ENCODE measurements around the gene NR5A1.

Gene NR5A1

DNA sequence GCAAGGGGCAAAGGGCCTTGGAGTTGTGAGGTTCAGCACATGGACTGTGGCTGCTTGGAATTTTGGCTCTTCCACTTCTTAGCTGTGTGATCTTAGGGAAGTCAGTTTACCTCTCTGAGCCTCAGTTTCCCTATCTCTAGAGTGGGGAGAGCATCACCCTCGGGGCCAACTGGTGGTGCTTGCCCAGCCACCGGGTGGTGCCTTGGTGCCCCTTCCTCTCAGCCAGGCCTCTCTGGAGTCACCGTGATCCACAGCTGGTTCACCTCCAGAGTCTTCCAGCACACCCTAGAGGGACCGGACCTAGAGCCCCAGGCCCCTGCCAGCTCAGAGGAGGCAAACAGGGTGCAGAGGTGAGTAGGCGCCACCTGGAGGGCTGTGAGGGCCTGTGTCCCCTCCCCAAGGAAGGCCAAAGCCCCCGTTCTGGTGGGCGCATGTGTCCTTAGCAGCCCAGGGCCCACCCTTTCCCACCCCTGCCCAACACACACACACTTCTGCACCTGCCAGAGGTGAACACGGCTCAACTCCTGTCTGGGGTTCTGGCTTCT lies 49.2 kb downstream of the NR5A1 start:
- DNase-seq (ENCODE audit: low spot score): no peak

DNA sequence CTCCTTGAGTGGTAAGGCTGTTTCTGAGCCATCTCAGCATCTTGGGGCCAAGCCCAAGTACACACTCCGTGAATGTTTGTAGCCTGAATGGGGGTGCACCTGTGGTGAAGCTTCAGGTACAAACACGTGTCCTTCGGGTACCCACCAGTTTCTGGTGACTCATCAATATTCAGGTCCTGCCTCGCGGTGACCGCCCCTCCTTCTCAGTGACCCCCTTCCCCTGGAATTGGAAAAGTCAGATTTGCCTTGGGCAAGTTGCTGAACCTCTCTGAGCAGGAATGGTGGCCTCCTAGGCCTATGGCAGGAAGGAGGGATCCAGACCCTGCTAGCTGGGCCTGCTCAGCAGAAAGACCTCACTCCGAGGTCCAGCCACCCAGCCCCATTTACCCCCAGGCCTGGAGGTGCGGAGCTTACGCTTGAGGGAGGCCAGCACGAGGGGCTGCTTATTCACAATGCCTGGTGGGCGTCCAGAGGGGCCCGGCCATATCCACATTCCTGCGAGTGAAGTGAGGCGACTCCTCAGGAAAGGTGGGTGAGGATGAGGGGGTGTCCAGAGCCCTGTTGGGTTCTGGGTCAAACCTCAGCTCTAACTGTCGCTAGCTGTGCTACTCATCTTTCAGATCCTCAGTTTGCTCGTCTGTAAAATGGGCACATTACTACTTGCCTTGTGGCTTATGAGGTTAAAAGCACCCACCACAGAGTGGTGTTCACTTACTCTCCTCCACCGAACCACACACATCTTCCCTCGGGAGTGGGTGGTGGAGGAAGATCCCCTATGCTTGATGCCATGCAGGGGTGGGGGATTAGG lies 49.9 kb downstream of the NR5A1 start:
- DNase-seq (ENCODE audit: low spot score): no peak

DNA sequence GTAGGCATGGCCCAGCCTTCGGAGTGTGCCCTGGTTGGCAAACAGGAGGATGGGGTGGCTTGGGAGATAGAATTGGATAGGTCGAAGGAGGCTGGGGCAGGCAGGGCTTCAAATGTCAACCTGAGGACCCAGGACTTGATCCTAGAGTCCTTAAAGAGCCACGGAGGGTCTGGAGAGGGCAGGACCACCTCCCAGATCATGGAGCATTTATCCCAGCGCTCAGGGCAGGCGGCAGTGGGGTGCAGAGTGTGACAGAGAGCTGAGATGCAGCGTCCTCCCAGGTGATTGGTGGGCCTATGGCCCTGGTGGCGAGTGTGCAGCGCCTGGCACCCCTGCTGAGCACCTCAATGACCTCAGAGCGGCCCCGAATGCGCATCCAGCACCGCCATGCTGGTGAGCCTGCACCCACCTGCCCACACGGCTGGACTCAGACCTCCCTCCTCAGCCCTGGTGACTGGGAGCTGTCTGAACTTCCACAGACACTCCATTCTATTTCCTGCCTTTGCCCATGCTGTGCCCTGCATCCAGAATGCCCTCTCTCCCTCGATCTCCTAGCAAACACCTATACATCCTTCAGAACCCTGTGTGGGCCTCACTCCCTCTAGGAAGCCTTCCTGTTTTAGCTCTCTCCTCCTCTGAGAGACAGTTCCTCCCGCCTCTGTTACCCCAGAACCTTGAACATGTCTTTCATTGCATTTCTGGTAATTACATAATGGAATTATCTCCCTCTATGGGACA lies 50.7 kb downstream of the NR5A1 start:
- DNase-seq (ENCODE audit: low spot score): no peak

DNA sequence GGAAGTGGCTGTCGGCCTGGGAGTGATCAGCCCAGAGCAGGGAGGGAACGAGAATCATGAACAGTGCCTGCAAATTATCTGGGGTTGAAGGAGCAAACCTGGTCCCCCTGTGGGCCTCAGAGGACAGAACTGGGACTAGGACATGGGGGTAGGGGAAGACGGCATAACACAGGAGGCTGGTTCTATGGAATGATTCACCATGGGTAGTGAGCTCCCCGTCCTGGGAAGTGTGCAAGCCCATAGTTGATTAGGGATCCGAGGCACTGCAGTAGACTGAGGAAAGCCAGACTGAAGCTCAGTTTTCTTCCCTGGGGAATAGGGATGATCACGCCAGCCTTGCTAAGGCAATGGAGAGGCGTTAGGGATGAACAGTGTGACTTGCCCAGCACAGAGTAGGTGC lies 51.4 kb downstream of the NR5A1 start:
- no peak for DNase-seq (ENCODE audit: low spot score)

DNA sequence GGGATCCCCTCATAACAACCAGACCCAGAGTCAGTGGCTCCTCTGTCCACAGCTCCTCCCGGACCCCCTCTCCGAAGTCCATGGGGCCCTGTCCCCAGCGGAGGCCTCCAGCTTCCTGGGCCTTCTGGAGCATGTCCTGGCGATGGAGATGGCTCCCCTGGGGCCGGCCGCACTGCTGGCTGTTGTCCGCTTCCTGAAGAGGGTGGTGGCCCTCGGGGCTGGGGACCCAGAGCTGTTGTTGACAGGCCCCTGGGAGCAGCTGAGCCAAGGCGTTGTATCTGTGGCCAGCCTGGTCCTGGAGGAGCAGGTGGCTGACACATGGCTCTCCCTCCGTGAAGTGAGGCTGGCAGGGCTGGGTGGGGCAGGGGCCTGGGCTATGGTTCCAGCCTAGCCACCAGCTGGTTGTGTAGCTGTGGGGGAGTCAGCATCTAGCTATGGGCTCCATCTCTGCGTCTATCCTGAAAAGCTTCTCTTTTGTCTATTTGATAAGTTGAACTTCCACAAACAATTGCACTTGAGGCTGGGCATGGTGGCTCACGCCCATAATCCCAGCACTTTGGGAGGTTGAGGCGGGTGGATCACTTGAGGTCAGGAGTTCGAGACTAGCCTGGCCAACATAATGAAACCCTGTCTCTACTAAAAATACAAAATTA lies 52.3 kb downstream of the NR5A1 start:
- DNase-seq (ENCODE audit: low spot score): no peak

DNA sequence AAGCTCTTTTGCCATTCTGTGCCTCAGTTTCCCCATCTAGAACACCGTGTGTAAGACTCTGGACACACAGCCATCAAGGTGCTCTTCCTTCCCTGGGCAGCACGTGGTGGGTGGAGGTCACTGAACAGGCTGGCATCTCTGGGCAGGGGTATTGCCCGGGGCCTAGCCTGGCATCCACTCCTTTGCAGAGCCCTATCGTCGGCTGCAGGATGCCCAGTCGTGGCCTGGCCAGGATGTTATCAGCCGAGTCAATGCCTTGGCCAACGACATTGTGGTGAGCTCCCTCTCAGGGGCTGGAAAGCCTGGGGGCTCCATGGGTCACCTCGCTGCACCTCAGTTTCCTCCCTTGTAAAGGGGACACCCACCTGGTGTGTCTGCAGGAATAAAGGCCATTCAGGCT lies 52.9 kb downstream of the NR5A1 start:
- DNase-seq (ENCODE audit: low spot score): no peak

DNA sequence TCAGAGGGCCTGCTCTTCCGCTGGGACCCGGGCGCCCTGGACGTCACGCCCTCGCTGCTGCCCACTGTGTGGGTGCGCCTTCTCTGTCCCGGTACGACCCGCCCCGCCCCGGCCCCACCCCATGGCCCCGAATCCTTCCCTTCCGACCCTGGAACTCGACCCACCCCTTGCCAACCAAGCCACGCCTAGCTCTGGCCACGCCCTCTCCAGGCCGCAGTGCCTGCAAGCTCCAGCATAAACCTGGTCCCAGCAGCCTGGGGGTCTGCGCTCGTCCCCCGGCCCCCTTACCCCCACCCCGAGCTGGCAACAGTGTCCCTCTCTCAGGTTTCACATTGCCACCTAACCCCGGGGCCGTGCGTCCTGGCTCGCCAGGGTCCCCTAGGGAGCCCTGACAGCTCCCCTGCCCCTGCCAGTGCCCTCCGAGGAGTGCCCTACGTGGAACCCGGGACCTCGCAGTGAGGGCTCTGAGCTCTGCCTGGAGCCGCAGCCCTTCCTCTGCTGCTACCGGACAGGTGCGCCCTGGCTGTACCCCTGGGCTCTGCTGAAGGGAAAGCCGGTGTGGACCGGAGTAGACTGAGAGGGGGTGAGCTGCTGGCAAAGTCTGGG lies 53.5 kb downstream of the NR5A1 start:
- no peak for DNase-seq (ENCODE audit: low spot score)

DNA sequence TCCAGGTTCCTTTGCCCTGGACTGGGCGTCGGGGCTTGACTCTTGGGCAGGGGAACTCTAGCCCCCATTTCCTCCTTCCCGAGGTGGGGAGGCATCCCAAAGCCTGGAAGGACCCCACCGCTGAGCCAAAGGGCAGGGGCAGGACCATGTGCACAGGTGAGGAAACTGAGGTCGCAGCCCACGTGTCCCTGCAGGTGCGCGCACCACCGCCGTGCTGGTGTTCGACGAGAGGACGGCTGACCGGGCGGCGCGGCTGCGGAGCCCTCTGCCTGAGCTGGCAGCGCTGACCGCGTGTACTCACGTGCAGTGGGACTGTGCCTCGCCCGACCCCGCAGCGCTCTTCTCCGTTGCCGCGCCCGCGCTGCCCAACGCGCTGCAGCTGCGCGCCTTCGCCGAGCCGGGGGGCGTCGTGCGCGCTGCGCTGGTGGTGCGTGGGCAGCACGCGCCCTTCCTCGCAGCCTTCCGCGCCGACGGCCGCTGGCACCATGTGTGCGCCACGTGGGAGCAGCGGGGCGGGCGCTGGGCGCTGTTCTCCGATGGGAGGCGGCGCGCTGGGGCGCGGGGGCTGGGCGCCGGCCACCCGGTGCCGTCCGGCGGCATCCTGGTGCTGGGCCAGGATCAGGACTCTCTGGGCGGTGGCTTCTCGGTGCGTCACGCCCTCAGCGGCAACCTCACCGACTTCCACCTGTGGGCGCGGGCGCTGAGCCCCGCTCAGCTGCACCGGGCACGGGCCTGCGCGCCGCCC lies 54.2 kb downstream of the NR5A1 start:
- no peak for DNase-seq (ENCODE audit: low spot score)

DNA sequence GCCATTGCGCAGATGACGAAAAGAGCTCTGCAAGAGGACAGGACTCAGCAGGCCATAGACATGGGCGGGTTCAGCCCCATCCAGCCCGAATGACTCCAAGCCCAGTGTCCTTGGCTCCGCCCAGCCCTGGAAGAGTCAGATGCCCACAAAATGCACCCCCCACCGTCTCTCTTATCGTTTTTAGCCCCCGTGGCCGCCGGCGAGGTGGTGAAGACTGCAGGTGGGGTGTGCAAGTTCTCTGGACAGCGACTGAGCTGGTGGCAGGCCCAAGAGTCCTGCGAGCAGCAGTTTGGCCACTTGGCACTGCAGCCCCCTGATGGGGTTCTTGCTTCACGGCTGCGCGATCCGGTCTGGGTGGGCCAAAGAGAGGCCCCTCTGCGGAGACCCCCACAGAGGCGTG lies 54.9 kb downstream of the NR5A1 start:
- no peak for DNase-seq (ENCODE audit: low spot score)

DNA sequence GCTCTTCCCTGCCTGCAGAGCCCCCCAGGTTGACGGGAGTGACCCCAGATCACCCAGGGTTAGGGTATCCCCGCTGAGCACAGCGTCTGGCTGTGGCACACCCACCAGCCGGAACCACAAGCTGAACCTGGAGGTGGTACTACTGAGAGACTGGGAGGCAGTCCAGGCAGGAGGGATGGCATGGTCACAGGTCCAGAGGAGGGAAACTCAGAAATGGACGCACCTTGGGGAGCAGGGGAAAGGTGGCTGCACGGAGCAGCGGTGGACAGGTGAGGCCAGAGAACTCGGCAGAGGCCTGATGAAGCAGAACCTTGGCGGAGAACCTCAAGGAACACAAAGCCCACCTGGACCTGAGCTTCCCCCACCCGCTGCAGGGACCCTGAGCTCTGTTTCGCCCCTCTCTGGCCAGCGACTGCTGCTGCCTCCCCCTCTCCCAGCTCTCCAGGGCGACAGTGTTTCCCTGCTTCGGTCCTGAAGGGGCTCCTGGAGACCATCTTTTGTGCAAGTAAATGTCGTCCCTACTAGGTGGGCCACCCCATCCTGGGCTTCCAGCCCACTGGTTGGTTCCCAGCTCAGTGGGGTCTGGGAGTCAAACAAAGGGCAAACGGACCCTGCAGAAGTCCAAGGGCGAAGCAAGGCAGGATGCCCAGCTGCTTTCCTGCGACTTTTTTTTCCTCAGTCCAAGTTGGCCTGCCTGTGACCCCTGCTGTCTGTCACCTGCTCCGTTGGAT lies 56.1 kb downstream of the NR5A1 start:
- no peak for DNase-seq (ENCODE audit: low spot score)

DNA sequence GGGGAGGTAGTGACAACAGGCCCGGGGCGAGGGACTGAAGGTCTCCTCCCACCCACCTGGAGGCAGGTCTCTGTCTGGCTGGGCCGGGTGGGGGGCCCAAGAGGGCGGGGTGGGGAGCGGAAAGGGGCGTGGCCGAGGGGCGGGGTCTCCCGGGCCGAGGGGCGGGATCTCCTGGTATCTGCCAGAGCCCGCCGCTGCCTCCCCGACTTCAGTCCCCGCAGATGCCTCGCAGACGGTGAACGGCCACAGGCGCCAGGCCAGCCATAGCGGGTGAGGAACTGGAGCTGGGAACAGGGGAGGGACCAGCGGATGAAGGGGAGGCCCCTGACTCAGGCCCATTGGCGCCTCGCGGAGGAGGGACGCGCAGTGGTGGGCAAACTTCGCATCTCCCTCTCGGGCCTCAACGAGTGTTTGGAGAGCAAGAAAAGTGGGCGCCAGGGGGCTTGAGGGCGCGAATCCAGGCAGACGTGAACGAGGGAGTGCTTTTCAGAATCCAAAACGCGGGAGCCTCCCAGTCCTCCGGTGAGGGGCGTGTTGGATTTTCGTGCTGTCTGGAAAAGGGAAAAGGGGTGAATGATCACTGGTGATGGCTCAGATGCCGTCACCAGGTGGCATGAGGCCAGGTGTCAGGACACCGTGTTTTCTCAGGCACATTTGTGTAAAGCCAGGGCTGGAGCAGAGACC lies 56.8 kb downstream of the NR5A1 start, which contains the start of gene ADGRD2:
Gene ADGRD2, plus strand, starts transcription at position 211 of the 684 bp plus-strand sequence. CDS start 1,216 bp downstream, outside the sequence.
- no peak for DNase-seq (ENCODE audit: low spot score)

DNA sequence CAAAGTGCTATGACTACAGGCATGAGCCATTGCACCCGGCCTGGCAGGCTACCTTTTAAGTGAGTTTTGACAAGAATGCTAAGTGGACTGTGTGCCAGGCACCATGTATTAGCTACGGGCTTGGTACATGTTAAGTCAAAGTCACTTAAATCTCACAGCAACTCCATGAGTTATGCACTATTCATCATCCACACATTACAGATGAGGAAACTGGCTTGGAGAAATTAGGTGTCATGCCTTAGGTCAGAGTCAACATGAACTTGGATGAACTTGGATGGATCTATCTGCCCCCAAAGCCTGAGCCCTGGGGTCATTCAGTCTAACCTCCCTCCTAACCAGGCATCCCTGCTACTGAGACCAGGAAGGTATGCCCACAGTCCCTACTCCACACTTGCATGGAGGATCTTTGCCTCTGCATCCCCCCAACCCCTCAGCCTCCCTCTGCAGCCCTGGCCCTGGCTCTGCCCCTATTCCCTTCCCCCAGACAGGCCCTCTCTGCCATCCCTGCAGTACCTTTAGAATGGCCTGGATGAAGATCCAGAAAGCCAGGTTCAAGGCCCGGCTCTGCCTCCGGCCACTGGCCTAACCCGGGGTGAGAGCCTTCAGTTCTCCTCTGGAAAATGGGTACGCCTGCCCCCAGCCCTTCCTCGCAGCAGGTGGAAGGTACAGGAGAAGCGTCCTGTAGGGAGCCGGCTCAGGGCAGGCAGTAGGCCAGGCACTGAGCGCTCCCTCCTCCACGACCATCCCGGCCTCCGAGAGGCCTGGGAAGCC lies 57.6 kb downstream of the NR5A1 start:
- no peak for DNase-seq (ENCODE audit: low spot score)

DNA sequence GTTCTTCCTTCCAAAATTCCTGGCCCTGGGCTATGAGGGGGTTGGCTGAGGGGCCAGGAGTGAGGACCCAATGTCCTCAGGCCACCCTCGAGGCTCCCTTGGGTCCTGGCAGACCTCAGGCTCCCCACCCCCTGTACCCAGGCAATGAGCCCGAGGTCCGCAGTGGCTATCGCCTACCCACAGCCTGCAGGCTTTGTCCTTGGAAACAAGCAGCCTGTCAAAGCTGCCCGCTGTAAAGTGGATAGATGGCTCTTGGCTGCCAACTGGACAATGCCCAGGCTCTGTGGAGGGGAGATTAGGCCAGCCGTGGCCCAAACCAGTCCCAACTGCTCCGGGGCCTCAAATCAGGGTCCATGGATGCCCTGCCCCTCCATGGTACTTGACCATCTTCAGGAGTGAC lies 59.2 kb downstream of the NR5A1 start:
- no peak for DNase-seq (ENCODE audit: low spot score)

DNA sequence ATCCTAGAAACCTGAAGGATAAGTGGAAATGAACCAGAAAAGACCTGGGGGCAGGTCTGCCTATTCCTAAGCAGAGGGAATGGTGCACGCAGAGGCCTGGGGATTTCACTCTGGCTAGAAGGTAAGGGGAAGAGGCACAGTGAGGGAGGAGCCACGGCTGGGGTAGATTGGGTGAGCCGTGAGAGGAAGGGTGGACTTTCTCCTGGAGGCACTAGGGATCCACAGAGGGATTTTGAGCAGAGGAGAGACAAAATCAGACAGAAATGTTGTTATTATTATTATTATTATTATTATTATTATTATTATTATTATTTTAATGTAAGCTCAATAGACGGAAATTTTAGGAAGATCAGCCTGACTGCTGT lies 59.9 kb downstream of the NR5A1 start:
- DNase-seq (ENCODE audit: low spot score): no peak

DNA sequence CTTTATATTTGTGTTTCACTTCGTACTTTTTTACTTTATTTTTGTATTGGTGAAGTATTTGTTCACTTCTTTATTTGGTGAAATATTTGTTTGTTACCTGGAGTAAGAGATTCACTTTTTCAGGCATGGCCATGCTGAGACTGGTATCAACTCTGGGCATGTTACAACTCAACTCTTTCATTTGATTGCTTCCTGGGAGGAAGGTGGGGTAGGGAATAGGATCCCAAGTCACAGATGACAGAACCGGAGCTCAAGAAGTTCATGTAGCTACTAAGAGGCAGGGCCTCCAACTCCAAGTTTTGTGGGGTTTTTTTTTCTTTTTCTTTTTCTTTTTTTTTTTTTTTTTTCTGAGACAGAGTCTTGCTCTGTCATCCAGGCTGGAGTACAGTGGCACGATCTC lies 63.0 kb downstream of the NR5A1 start:
- no peak for DNase-seq (ENCODE audit: low spot score)

DNA sequence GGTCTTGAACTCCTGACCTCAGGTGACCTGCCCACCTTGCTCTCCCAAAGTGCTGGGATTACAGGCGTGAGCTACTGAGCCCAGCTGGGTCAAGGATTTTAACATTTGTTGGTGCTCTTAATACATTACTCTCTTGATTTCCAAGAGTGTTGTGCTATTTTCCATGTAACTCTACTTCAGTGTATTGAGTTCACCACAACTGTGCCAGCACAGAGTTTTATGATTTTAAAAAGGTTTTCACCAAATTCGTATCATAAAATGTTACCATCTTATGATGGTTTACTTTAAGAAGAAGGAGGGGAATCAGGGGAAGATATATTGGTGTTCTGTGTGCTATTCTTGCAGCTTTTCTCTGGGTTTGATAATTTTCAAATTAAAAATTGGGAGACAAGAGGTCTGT lies 63.6 kb downstream of the NR5A1 start:
- no peak for DNase-seq (ENCODE audit: low spot score)

DNA sequence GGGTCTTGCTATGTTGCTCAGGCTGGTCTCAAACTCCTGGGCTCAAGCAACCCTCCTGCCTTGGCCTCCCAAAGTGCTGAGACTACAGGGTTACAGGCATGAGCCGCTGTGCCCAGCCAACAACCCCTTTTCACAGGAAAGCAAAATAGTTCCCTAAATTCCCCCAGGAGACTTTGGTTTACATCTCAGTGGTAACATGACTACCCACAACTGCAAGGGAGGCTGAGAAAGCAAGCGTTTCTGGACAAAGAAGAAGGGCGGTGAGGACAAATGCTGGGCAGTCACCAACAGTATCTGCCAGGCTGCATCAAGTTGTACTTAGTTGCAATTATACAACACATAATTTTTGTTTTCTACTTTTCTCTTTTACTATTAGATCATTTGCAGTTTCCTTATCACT lies 64.4 kb downstream of the NR5A1 start:
- DNase-seq (ENCODE audit: low spot score): no peak

DNA sequence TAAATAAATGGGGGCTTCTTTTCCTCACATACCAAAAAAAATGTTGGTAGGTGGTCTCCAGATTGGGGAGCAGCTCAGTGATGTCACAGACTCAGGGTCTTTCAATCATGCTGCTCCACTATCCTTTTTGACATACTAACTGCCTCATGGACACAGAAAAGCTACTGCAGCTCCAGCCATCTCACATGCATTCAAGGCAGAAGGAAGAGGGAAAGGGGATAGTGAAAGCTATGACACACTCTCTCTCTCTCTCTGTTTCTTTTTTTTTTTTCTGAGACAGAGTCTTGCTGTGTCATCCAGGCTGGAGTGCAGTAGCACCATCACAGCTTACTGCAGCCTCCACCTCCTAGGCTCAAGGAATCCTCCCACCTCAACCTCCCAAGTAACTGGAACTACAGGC lies 64.8 kb downstream of the NR5A1 start:
- no peak for DNase-seq (ENCODE audit: low spot score)

DNA sequence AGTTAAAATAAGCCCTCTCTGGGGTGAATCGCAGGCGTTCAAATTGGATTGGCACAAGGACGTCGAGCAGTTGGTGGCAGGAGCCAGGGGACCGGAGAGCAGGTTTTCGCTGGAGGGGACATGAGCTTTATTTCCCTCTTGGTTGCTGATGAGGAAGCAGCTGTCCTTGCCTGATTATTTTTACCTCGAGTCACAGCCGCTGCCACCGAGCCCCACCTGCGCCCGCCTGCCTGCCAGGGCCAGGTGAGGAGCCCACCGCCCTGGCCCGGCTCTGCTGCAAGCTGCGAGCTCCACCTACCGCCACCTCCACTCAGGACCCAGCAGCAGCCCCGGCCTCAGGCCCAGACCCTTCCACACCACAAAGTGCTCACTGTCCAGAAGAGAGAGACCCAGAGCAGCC lies 65.9 kb downstream of the NR5A1 start:
- no peak for DNase-seq (ENCODE audit: low spot score)

DNA sequence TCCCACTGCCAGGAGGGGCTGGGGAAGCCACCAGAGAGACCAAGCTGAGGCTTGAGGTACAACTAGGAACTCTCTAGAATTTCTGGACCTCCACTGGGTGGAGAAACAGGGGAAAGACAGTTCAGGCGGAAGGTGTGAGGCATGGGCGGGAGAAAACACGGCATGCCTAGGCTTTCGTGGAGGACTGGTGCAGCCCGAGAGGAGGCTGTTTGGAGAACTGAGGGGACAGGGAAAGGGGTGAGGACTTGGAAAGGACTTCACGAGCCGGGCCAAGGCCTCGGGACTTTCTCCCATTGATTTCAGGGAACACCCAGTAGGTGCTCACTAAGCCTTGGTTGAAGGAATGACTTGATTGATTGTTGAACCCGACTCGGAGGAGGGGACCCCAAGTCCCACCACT lies 66.4 kb downstream of the NR5A1 start:
- no peak for DNase-seq (ENCODE audit: low spot score)

All from kidney capillary endothelial cell (primary cell).